ENCODE results near the gene DISP2. TPM values are rescaled to one million over a fixed set of nuclear protein-coding genes. Genes with fewer than 3 reads are reported as not detected.

Gene DISP2
- total and polyA plus RNA-seq, 9 of the 15 experiments (the other 6 are each of a cell fraction or from before 2014, with no cell fraction given) = 0.06 to 0.89 (median 0.15) TPM; not detected in 1

DNA sequence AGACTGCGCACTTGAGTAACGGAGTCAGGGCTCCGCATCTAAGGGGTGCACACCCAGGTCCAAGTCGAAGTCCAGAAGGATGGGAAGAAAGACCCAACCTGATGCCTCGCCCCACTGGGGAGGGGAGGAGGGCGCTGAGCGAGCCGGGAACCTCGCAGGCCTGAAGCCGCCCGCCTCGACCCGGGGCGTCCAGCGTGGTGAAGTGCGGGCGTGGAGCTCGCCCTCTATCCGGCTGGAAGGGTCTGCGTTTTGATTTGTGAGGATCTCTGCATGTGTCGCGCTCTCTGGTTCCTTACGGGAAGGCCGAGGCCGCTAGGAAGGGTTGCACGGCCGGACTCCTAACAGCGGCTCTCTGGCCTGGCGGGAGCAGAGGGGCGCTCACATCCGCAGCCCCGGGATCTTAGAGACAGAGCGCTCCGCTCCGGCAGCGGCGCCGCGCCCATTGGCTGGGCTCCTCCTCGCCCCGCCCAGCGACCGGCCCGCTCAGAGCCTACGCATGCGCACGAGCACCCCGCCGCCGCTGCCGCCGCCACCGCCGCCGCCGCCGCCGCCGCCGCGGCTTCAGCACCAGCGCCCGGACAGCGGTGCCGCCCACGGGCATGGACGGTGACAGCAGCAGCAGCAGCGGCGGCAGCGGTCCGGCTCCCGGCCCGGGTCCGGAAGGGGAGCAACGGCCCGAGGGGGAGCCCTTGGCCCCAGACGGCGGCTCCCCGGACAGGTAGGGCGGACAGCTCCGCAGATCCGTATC lies at the start of gene DISP2 (continued):
- TF ChIP-seq, protein P1, sequence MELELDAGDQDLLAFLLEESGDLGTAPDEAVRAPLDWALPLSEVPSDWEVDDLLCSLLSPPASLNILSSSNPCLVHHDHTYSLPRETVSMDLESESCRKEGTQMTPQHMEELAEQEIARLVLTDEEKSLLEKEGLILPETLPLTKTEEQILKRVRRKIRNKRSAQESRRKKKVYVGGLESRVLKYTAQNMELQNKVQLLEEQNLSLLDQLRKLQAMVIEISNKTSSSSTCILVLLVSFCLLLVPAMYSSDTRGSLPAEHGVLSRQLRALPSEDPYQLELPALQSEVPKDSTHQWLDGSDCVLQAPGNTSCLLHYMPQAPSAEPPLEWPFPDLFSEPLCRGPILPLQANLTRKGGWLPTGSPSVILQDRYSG (tag; conservative IDR thresholded peaks at IDR 0.05; ENCODE audit: low read depth) = no peak
- TF ChIP-seq, protein P2, sequence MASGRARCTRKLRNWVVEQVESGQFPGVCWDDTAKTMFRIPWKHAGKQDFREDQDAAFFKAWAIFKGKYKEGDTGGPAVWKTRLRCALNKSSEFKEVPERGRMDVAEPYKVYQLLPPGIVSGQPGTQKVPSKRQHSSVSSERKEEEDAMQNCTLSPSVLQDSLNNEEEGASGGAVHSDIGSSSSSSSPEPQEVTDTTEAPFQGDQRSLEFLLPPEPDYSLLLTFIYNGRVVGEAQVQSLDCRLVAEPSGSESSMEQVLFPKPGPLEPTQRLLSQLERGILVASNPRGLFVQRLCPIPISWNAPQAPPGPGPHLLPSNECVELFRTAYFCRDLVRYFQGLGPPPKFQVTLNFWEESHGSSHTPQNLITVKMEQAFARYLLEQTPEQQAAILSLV (tag; IDR thresholded peaks at IDR 0.05) = no peak
- TF ChIP-seq BRD9 (IDR thresholded peaks at IDR 0.05; ENCODE audit: low read depth, partially characterized antibody) (no peak), TGIF2 (CRISPR knock-in tag; IDR thresholded peaks at IDR 0.05) (0 out of 2 replicates have a peak, but pooled peaks have one; percentile 68), SPI1 (IDR thresholded peaks at IDR 0.05; ENCODE audit: borderline replicate concordance, low read depth, low read length) (no peak), ZNF175 (CRISPR knock-in tag; IDR thresholded peaks at IDR 0.05; ENCODE audit: low read depth) (0 out of 2 replicates have a peak, but pooled peaks have one; percentile 36), MED1 (CRISPR knock-in tag; IDR thresholded peaks at IDR 0.05; ENCODE audit: borderline replicate concordance) (no peak), ZBTB1 (CRISPR knock-in tag; IDR thresholded peaks at IDR 0.05; ENCODE audit: borderline replicate concordance, low read depth) (peak; percentile 90), MTA2 (IDR thresholded peaks at IDR 0.05; ENCODE audit: low read depth) (no peak), TBP (optimal IDR thresholded peaks at IDR 0.05; ENCODE audit: low read depth, low read length) (peak; percentile 33), FOXA3 (CRISPR knock-in tag; conservative IDR thresholded peaks at IDR 0.05 in 1 of 2, IDR thresholded peaks at IDR 0.05 in 1 of 2) (no peak), CSDE1 (IDR thresholded peaks at IDR 0.05) (no peak), ZNF644 (tag; IDR thresholded peaks at IDR 0.05; ENCODE audit: low read depth) (no peak), XRCC3 (IDR thresholded peaks at IDR 0.05) (no peak)
- TF ChIP-seq, protein P3, sequence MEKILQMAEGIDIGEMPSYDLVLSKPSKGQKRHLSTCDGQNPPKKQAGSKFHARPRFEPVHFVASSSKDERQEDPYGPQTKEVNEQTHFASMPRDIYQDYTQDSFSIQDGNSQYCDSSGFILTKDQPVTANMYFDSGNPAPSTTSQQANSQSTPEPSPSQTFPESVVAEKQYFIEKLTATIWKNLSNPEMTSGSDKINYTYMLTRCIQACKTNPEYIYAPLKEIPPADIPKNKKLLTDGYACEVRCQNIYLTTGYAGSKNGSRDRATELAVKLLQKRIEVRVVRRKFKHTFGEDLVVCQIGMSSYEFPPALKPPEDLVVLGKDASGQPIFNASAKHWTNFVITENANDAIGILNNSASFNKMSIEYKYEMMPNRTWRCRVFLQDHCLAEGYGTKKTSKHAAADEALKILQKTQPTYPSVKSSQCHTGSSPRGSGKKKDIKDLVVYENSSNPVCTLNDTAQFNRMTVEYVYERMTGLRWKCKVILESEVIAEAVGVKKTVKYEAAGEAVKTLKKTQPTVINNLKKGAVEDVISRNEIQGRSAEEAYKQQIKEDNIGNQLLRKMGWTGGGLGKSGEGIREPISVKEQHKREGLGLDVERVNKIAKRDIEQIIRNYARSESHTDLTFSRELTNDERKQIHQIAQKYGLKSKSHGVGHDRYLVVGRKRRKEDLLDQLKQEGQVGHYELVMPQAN (IDR thresholded peaks at IDR 0.05; ENCODE audit: borderline replicate concordance) = peak; percentile 54; the same call in 1 of the 2 replicates
- TF ChIP-seq, protein P4, sequence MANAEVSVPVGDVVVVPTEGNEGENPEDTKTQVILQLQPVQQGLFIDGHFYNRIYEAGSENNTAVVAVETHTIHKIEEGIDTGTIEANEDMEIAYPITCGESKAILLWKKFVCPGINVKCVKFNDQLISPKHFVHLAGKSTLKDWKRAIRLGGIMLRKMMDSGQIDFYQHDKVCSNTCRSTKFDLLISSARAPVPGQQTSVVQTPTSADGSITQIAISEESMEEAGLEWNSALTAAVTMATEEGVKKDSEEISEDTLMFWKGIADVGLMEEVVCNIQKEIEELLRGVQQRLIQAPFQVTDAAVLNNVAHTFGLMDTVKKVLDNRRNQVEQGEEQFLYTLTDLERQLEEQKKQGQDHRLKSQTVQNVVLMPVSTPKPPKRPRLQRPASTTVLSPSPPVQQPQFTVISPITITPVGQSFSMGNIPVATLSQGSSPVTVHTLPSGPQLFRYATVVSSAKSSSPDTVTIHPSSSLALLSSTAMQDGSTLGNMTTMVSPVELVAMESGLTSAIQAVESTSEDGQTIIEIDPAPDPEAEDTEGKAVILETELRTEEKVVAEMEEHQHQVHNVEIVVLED (CRISPR knock-in tag; IDR thresholded peaks at IDR 0.05) = 0 out of 2 replicates have a peak, but pooled peaks have one; percentile 7
- TF ChIP-seq, protein P5, sequence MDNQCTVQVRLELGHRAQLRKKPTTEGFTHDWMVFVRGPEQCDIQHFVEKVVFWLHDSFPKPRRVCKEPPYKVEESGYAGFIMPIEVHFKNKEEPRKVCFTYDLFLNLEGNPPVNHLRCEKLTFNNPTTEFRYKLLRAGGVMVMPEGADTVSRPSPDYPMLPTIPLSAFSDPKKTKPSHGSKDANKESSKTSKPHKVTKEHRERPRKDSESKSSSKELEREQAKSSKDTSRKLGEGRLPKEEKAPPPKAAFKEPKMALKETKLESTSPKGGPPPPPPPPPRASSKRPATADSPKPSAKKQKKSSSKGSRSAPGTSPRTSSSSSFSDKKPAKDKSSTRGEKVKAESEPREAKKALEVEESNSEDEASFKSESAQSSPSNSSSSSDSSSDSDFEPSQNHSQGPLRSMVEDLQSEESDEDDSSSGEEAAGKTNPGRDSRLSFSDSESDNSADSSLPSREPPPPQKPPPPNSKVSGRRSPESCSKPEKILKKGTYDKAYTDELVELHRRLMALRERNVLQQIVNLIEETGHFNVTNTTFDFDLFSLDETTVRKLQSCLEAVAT (IDR thresholded peaks at IDR 0.05) = no peak
- TF ChIP-seq, protein P6, sequence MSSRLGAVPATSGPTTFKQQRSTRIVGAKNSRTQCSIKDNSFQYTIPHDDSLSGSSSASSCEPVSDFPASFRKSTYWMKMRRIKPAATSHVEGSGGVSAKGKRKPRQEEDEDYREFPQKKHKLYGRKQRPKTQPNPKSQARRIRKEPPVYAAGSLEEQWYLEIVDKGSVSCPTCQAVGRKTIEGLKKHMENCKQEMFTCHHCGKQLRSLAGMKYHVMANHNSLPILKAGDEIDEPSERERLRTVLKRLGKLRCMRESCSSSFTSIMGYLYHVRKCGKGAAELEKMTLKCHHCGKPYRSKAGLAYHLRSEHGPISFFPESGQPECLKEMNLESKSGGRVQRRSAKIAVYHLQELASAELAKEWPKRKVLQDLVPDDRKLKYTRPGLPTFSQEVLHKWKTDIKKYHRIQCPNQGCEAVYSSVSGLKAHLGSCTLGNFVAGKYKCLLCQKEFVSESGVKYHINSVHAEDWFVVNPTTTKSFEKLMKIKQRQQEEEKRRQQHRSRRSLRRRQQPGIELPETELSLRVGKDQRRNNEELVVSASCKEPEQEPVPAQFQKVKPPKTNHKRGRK (tag; IDR thresholded peaks at IDR 0.05) = no peak

Data from K562 (cell line).